ENCODE data around the gene DLL4.

The DLL4 gene

DNA sequence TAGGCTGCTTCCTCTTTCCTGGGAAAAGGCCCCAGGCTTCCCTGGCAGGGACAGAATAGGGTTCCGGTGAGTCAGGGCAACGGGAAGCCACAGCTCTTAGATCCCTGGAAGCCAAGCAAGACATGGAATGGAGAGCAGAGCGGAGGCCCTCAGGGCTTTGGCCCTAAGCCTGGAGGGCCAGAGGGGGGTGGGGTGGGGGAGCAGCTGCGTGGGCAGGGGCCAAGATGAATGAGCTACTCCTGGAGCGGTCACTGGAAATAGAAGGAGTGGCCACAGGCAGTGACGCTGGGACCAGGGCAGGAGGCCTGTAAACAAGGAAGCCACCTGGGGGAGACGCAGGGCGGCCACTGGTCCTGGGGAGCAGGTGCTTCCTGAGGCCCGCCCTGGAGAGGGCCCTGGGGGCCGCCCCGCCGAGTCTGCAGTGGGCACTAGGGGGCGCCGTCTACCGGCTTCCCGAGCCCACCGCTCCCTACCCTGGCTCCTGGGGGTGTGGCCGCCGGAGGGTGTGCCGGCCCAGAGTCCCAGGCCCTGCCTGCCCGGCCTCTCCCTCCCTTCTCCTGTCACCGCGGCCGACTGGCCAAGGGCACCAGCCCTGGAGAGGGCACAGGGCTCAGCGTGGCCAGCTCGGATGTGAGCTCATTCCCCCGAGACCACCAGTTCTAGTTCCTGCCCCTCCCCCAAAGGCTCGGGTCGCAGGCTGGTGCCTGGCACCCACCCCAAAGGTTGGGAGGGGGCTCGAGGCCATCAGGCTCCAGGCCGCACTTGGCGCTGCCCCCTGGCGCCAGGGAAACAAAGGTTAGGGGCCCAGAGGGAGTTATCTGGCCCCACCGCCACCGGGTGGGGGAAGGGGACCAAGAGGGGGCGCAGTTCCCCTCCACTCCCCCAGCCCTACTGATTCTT lies 22.8 kb upstream of the DLL4 start:
- in situ Hi-C loops (cut with HindIII; ENCODE audit: low sequenced_read_pairs): loop anchor here (5.0 kb wide), 2 partner anchors 121 to 271 kb away; no protein-coding TSS in a partner anchor
- TF ChIP-seq, protein P1, sequence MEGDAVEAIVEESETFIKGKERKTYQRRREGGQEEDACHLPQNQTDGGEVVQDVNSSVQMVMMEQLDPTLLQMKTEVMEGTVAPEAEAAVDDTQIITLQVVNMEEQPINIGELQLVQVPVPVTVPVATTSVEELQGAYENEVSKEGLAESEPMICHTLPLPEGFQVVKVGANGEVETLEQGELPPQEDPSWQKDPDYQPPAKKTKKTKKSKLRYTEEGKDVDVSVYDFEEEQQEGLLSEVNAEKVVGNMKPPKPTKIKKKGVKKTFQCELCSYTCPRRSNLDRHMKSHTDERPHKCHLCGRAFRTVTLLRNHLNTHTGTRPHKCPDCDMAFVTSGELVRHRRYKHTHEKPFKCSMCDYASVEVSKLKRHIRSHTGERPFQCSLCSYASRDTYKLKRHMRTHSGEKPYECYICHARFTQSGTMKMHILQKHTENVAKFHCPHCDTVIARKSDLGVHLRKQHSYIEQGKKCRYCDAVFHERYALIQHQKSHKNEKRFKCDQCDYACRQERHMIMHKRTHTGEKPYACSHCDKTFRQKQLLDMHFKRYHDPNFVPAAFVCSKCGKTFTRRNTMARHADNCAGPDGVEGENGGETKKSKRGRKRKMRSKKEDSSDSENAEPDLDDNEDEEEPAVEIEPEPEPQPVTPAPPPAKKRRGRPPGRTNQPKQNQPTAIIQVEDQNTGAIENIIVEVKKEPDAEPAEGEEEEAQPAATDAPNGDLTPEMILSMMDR (IDR thresholded peaks at IDR 0.05; ENCODE audit: low read depth, low read length, missing control alignments): peak; percentile 73
- H3K4me3 ChIP-seq (ENCODE audit: low read depth, low read length): peak overlapping the region; percentile 37
- peak; percentile 94 for DNase-seq (ENCODE audit: low read depth)

DNA sequence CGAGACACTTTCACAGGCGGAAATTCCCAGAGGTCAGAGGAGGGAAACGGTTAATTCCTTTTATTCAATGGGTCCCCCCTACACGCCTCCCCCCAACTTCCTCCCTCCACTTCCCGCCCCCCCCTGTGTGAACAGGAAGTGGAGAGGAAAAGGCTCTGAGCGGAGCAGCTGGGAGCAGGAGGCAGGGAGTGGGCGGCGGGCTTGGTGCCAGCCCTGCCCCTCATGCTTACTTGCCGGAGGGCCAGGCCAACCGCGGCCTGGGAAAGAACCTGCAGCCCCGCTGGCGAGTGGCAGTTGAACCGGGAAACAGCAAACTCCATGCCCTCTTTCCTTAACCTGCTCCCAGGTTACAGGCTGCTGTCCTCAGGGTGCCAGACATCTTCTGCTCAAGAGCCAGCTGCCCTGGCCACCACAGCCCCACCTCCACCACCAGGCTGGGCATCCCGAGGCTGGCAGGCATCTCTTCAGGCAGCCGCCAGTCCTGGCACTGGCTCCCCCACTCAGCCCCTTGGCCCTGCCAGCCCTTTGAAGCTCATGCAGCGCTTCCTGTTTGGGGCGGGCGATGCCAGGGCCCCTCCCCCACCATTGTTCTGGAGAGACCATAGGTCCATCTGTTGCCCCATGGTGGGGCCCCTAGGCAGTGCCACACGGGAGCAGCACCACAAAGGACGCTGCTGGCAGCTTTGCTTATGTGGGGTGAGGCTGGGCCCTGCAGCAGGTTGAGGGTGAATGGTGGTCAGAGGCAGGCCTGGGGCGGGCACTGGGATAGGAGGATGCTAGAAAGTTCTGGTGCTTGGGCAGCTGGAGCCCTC lies 21.9 kb upstream of the DLL4 start:
- in situ Hi-C loops (cut with HindIII; ENCODE audit: low sequenced_read_pairs): loop anchor here (5.0 kb wide), 2 partner anchors 120 to 270 kb away; no protein-coding TSS in a partner anchor
- H3K4me3 ChIP-seq (ENCODE audit: low read depth, low read length): peak overlapping the region; percentile 37
- TF ChIP-seq, protein P1 (IDR thresholded peaks at IDR 0.05; ENCODE audit: low read depth, low read length, missing control alignments): no peak
- DNase-seq (ENCODE audit: low read depth): no peak

DNA sequence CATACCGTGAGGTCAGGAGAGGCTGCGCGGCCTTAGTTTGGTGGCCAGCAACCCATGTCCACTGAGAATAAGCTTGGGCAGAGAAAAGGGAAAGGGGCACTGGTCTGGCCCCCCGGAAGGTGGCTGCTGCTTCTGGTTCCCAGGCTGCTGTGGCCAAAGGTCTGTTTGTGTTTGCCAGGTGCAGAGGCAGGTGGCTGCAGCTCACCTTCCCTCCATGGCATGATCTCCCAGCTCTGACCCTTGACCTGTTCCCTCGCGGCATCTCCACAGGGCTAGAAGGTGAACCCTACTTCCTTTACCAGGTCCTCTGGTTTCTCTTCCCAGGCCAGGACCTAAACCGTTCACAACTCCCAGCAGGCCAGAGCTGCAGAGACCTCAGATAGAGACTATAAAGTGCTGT lies 21.0 kb upstream of the DLL4 start:
- H3K4me3 ChIP-seq (ENCODE audit: low read depth, low read length): no peak overlapping the region
- in situ Hi-C loops (cut with HindIII; ENCODE audit: low sequenced_read_pairs): loop anchor here (5.0 kb wide), 2 partner anchors 119 to 269 kb away; no protein-coding TSS in a partner anchor
- no peak for DNase-seq (ENCODE audit: low read depth)
- TF ChIP-seq, protein P1 (IDR thresholded peaks at IDR 0.05; ENCODE audit: low read depth, low read length, missing control alignments): no peak

DNA sequence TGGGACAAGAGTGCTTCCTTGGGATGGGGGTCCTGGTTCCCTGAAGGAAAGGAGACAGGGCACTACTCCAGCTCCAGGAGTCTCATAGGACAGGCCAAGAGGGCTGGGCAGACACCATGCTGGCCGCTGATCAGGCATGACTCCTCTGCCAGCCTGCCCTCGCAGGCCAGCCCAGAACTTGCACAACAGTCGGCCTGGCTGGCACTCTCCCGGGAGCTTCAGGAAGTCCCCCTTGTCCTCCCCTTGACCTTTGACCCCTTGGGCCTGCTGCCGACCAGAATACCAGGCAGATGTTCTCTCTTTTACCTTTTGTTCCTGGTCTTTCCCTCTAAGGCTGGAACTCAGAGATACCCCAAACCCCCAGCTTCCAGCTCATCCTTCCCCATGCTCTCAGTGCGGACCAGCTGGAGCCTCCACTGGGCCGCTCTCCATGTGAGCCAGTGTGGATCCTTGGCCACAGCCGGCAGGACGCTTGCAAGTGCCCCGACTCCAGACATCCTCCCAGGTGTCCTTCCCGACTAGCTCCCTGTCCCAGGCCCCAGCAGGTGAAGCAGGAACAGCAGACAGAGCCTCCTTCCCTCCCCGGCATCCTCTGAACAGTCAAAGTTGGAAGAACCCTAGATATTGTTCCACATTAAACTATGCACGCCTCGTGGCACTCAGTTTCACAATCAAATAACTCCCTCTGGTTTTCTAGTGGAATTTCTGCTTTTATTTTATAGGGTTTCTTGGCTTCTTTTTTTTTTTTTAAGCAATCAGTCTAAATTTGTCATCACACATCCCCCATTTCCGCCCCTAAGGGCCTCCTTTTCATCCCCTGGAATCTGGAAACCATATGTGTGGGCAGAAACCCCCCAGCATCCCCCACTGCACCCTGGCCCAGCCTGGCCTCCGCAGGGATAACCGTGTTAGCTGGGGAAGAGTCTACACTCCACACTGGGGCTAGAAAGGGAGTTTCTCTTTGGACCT lies 19.2 kb upstream of the DLL4 start:
- no peak for DNase-seq (ENCODE audit: low read depth)
- in situ Hi-C loops (cut with HindIII; ENCODE audit: low sequenced_read_pairs): loop anchor here (5.0 kb wide), 2 partner anchors 117 to 267 kb away; no protein-coding TSS in a partner anchor
- no peak overlapping the region for H3K4me3 ChIP-seq (ENCODE audit: low read depth, low read length)
- TF ChIP-seq, protein P1 (IDR thresholded peaks at IDR 0.05; ENCODE audit: low read depth, low read length, missing control alignments): no peak

DNA sequence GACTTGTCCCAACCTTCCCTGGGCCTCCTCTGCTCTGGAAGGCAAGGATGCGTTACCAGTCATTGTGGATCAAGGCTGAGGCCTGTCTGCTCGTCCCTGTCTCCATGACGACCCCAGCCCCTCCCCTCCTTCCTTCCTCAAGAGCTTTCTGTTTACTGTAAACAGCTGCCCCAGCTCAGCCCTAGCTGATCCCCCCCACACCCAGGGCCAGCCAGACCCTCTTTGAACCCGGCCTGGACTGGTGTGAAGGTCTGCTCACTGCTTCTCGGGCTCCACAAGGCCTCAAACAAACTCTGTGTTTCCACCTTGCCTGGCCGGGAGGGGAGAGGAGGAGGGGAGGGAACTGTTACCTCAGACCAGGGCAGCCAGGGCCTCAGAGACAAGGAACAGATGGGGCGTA lies 18.0 kb upstream of the DLL4 start:
- in situ Hi-C loops (cut with HindIII; ENCODE audit: low sequenced_read_pairs): no loop called here
- TF ChIP-seq, protein P1 (IDR thresholded peaks at IDR 0.05; ENCODE audit: low read depth, low read length, missing control alignments): no peak
- no peak overlapping the region for H3K4me3 ChIP-seq (ENCODE audit: low read depth, low read length)
- DNase-seq (ENCODE audit: low read depth): no peak

All from astrocyte of the cerebellum (primary cell).